HL-60 (cell line): ENCODE results near the gene ERBB2.

Experiments used
- DNase-seq, 2 experiments: peaks; one replicate each; pipeline ENCODE4 v3.0.0-alpha.2; 2010 to 2020; ENCODE audit warnings: low read depth in 1 of 2, low spot score in 1 of 2
- H3K27ac ChIP-seq: fragments of 250-450 bp; sonication (Bioruptor Pico); replicated peaks from 2 replicates; pipeline ENCODE4 v1.5.1; 2020; ENCODE audit warnings: mild to moderate bottlenecking, moderate library complexity
- H3K27me3 ChIP-seq: fragments of 250-450 bp; sonication (Bioruptor Pico); 2 replicates; pipeline ENCODE4 v1.5.1; 2021; ENCODE audit warnings: mild to moderate bottlenecking, moderate library complexity; ENCODE audit not compliant: insufficient read depth, poor library complexity, severe bottlenecking
- H3K4me3 ChIP-seq: replicated peaks from 2 replicates; pipeline ENCODE4 v1.5.1; 2011; ENCODE audit warnings: mild to moderate bottlenecking, control low read depth, low read length; ENCODE audit not compliant: insufficient read depth
- GABPA ChIP-seq: IDR thresholded peaks from 2 replicates; pipeline ENCODE4 v1.6.1; 2012; ENCODE audit warnings: low read depth
- POLR2AphosphoS5 ChIP-seq: IDR thresholded peaks from 2 replicates; pipeline ENCODE4 v1.6.1; 2012; ENCODE audit warnings: low read depth
- SPI1 ChIP-seq: IDR thresholded peaks from 2 replicates; pipeline ENCODE4 v1.6.1; 2012; ENCODE audit warnings: low read depth, mild to moderate bottlenecking, borderline replicate concordance
- TF ChIP-seq, protein P1 (sequence below): IDR thresholded peaks from one replicate; pipeline ENCODE4 v1.5.1; 2011; ENCODE audit warnings: low read length, control low read depth, inconsistent platforms; ENCODE audit not compliant: insufficient read depth
- TF ChIP-seq, protein P2 (sequence below): IDR thresholded peaks from 2 replicates; pipeline ENCODE4 v1.6.1; 2012; ENCODE audit warnings: low read depth; ENCODE audit not compliant: insufficient replicate concordance

ERBB2 gene

DNA sequence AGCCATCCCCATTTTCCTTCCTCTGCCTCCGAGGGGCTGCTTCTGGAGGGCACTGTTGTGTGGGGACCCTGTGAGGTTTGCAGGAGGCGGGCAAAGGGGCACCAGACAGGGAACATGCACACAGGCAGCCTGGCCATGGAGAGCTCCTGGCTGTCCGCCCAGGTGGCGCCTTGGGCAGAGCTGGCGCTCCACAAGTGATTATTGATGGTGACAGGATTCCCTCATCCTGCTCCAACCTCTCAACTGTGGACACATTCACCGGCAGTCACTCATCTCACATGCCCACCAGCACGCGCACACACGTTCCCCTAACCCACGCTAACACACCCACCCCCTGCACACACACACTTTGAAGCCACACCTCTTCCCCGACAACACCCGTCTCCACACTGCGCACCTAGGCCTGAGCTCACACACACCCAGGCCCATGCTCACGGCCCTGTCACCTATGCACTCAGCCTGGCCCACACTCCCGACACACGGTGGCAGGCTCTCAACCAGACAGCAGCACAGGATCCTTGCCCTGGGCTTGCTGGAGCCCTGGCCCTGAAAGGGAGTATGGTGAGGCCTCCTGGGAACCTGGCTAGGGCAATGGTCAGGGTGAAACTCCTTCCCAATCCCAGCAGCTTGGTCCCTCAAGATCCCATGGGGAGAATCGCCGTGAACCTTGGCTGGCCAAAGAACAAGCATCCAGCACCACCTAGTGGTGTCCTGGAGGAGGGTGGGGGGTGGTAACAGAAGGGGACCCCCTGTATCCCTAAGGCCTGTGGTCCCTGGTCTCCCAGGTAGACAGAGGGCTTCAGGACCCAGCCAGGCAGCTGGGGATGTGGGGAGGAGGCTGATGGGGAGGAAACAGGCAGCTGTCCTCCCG, 28.0 kb upstream of the ERBB2 start:
- DNase-seq = peak in 1 of 2 experiments; percentile 19

DNA sequence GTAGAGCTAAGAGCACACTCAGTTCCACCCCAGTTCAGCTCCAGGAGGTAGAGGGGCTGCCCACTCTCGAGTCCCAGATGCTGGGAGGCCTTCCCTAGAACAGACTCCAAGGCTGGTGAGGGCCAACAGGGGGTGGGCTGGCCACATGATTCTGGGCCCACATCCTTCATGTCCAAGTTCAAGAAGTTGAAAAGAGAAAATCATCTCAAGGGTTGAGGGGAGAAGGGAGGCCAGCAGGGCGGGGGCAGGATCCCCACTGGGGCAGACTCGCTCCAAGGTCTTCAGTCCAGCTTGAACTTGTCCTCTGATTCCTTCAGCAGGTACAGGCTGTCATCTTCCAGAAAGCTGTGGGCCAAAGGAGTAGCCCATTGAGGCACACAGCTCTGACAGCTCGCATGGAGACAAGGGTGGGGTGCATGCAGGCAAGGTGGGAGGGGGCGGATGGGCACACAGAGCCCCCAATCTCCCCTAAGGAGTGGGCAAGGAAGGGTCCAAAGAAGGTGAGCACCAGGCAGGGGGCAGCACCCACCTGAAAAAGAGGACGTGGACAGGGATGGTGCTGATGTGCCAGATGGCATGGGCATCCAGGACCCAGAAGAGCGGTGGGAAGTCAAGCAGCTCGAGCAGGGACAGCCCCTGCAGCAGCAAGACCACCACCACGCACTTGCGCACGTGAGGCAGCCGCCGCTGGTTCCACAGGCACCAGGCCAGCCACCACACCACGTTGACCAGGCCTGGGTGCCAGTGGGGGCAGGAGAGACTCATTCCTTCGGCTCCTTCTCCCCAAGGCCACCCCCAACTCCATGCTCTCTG, 27.1 kb upstream of the ERBB2 start:
- no peak for DNase-seq
- Histone ChIP-seq H3K27me3 (peaks cover 24% of the 10 kb centered on the region), H3K27ac (no peak overlapping the region), H3K4me3 (no peak overlapping the region)
- TF ChIP-seq SPI1 (no peak), GABPA (no peak), POLR2AphosphoS5 (no peak)
- TF ChIP-seq, protein P1, sequence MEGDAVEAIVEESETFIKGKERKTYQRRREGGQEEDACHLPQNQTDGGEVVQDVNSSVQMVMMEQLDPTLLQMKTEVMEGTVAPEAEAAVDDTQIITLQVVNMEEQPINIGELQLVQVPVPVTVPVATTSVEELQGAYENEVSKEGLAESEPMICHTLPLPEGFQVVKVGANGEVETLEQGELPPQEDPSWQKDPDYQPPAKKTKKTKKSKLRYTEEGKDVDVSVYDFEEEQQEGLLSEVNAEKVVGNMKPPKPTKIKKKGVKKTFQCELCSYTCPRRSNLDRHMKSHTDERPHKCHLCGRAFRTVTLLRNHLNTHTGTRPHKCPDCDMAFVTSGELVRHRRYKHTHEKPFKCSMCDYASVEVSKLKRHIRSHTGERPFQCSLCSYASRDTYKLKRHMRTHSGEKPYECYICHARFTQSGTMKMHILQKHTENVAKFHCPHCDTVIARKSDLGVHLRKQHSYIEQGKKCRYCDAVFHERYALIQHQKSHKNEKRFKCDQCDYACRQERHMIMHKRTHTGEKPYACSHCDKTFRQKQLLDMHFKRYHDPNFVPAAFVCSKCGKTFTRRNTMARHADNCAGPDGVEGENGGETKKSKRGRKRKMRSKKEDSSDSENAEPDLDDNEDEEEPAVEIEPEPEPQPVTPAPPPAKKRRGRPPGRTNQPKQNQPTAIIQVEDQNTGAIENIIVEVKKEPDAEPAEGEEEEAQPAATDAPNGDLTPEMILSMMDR = no peak
- TF ChIP-seq, protein P2, sequence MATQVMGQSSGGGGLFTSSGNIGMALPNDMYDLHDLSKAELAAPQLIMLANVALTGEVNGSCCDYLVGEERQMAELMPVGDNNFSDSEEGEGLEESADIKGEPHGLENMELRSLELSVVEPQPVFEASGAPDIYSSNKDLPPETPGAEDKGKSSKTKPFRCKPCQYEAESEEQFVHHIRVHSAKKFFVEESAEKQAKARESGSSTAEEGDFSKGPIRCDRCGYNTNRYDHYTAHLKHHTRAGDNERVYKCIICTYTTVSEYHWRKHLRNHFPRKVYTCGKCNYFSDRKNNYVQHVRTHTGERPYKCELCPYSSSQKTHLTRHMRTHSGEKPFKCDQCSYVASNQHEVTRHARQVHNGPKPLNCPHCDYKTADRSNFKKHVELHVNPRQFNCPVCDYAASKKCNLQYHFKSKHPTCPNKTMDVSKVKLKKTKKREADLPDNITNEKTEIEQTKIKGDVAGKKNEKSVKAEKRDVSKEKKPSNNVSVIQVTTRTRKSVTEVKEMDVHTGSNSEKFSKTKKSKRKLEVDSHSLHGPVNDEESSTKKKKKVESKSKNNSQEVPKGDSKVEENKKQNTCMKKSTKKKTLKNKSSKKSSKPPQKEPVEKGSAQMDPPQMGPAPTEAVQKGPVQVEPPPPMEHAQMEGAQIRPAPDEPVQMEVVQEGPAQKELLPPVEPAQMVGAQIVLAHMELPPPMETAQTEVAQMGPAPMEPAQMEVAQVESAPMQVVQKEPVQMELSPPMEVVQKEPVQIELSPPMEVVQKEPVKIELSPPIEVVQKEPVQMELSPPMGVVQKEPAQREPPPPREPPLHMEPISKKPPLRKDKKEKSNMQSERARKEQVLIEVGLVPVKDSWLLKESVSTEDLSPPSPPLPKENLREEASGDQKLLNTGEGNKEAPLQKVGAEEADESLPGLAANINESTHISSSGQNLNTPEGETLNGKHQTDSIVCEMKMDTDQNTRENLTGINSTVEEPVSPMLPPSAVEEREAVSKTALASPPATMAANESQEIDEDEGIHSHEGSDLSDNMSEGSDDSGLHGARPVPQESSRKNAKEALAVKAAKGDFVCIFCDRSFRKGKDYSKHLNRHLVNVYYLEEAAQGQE = no peak

More for the DNA sequence above, 28.0 kb upstream of the ERBB2 start:
- TF ChIP-seq SPI1 (no peak), GABPA (no peak), POLR2AphosphoS5 (no peak)
- TF ChIP-seq, protein P1 = no peak
- TF ChIP-seq, protein P2 = no peak
- Histone ChIP-seq H3K27me3 (peaks cover 33% of the 10 kb centered on the region), H3K4me3 (no peak overlapping the region), H3K27ac (no peak overlapping the region)

DNA sequence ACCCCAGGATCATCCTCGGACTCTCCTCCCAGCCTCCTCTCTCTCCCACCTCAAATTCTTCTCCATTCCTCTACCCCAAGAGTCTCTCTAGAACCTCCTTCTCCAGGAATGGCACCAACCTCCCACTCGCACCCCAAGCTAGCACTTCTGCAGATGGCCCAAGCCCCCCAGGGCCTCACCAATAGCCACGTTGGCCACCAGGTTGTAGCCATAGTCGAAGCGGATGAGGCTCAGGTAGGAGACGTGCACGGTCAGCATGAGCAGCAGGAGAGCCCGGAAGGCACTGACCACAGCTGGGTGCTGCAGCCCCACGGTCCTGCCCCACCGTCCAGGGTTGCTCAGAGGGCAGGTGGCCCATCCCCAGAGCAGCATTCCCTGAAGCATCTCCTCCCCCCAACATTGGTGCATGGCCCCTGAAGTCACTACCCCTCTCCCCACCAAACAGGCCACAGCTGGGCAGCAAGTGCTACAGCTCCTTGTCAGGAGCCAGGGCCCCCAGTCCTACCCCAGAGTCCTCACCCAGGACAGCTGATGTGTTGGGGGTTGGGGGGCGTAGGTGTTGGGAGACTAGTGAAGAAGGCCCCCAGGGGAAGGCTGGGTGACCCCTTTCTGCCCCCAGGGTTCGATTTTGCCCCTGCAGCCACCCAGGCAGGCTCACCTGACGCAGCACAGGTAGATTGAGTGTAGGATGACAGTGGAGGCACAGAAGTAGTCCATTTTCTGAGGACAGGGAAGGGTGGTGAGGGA, 26.4 kb upstream of the ERBB2 start:
- Histone ChIP-seq H3K27ac (no peak overlapping the region), H3K4me3 (no peak overlapping the region), H3K27me3 (peaks cover 23% of the 10 kb centered on the region)
- TF ChIP-seq, protein P1 = no peak
- TF ChIP-seq POLR2AphosphoS5 = no peak
- TF ChIP-seq, protein P2 = no peak
- TF ChIP-seq SPI1 = no peak
- TF ChIP-seq GABPA = no peak
- no peak for DNase-seq
